LNCaP clone FGC (cell line): ENCODE measurements around the gene FAR1.

ENCODE experiments used
- DNase-seq: peaks from one replicate; pipeline ENCODE4 v3.0.0-alpha.2; 2011; ENCODE audit warnings: low read depth
- H3K4me3 ChIP-seq: 2 replicates; pipeline ENCODE4 v1.5.1; 2011; ENCODE audit warnings: mild to moderate bottlenecking, low read depth, low read length, control low read depth
- TF ChIP-seq, protein P1 (sequence below): IDR thresholded peaks from 2 replicates; pipeline ENCODE4 v1.5.1; 2012; ENCODE audit warnings: mild to moderate bottlenecking; ENCODE audit not compliant: control insufficient read depth, insufficient read depth; ENCODE audit errors: extremely low read depth

The FAR1 gene

DNA sequence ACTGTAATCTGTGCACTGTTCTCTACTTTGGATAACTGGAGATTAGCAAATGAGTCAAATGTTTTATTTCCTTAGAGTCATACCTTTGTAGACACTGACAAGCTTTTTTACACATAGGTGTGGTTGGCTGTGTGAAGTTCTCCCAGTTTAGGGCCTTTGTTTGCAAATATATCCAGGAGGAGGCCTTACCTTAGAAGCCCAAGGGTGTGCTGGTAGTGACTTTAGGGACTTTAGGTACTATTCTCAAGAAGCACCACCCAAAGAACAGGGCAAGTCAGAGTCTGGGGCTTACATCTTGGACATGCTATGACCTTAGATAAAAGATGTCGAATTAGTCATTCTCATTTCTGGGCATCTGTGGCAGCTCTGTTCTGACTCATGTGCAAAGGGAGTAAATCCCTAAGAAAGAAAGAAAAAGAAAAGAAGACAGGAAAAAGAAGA lies 4.8 kb upstream of the FAR1 start:
- TF ChIP-seq, protein P1, sequence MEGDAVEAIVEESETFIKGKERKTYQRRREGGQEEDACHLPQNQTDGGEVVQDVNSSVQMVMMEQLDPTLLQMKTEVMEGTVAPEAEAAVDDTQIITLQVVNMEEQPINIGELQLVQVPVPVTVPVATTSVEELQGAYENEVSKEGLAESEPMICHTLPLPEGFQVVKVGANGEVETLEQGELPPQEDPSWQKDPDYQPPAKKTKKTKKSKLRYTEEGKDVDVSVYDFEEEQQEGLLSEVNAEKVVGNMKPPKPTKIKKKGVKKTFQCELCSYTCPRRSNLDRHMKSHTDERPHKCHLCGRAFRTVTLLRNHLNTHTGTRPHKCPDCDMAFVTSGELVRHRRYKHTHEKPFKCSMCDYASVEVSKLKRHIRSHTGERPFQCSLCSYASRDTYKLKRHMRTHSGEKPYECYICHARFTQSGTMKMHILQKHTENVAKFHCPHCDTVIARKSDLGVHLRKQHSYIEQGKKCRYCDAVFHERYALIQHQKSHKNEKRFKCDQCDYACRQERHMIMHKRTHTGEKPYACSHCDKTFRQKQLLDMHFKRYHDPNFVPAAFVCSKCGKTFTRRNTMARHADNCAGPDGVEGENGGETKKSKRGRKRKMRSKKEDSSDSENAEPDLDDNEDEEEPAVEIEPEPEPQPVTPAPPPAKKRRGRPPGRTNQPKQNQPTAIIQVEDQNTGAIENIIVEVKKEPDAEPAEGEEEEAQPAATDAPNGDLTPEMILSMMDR, result no peak
- H3K4me3 ChIP-seq, result no peak overlapping the region
- DNase-seq, result no peak

DNA sequence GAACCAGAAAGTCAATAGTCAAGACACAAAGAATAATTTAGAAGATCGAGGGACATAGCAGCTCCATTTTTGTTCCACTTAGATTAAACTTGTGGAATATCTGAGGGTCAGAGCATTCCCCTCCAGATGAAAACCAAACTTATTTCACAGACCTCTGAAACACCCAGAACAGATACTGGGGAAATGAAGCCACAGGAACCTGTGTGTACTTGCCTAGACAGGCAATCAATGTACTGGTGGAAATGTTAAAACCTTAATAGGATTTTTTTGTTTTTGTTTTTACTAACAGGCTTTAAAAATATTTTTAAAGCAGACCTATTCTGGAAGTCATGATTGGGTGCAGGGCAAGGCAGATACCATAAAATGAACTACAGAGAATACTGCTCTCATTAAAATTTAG lies 4.1 kb upstream of the FAR1 start:
- no peak overlapping the region for H3K4me3 ChIP-seq
- DNase-seq, result no peak
- TF ChIP-seq, protein P1, result no peak

DNA sequence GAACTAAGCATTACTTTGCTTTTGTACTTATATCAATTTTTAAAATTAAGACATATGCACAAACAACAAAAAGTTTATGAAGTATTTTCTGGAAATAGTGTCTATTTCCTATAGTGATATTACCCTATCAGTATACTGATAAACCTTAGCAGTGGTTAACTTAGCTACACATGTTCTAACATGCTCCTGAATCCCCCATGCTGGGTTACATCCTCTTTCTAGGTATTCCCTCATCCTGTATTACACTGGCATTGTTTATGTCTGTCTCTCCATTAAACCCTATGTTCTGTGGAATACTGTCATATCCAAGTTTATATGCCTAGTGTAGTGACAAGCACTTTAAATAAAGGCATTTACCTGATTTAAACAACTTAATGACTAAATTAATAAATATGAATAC lies 1.8 kb upstream of the FAR1 start:
- TF ChIP-seq, protein P1, result no peak

DNA sequence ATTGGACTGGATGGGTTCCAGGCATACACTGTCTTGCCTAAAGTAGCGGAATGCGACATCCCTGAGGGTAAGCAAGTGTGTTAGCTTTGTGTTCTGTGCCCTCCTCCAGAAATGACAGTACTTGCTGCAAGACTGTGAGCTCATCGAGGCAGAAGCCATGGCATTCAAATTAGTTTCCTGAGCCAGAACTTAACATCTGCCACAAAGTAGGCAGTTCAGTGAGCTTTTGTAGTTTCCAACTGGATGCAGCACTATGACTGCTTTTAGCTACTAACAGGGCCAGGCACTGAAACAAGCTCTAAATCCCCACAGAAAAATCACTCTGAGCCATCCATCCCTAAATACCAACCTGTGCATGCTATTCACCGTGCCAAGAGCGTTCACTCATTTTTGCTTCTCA lies 1.2 kb upstream of the FAR1 start:
- TF ChIP-seq, protein P1, result no peak

More for the DNA sequence above, 1.8 kb upstream of the FAR1 start:
- DNase-seq, result no peak
- no peak overlapping the region for H3K4me3 ChIP-seq

DNA sequence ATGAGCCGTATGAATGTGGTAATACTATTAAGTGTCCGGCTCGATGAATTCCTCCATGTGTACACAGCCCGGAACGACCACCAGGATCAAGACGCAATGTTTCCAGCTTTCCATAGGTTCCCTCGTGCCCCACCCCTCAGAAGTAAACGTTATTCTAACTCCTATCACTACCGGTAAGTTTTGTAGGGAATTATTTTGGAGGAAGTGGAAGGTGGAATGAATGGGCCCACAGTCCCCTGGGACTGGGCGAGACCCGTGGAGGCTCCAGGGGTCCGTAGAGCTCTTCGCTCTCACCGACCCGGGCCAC lies 720 bp upstream of the FAR1 start:
- H3K4me3 ChIP-seq, result peak overlapping the region; percentile 74
- DNase-seq, result no peak
- TF ChIP-seq, protein P1, result no peak

More for the DNA sequence above, 1.2 kb upstream of the FAR1 start:
- no peak for DNase-seq
- no peak overlapping the region for H3K4me3 ChIP-seq

DNA sequence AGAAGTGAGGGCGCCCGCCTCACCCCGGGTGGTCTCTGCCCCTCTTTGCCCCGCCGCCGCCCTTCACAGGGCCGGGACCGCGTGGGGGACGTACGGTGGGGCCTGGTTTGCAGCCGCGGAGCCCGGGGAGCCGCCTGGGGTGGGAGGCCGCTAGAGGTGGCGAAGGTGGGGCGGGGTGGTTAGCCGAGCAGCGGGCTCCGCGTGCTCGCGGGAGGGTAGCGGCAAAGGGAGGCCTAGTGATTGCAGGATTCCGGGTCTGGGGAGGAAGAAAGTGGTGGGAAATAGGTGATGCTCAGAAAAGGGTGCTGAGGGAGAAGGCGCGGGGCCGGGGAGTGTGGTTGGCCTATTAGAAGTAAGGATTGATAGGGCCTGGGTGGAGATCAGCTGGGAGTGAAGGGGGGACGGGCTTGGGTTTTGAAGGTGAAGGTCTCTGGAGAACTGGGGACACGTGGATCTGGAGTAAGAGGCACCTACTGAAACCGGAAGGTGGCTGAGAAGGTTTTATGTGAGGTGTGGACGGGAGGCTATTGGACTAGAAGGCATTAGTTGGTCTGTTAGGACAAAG lies 571 bp downstream of the FAR1 start:
- DNase-seq, result peak; percentile 52
- H3K4me3 ChIP-seq, result peak overlapping the region; percentile 74
- TF ChIP-seq, protein P1, result no peak
